K562 (cell line): ENCODE measurements around the gene RASSF7. TPM values are rescaled to one million over a fixed set of nuclear protein-coding genes. Genes with fewer than 3 reads are reported as not detected.
A peak's percentile ranks its signal among the peaks of the same experiment; 100 is the strongest.

Experiments
- EGR1 ChIP-seq: fragments of 450-650 bp; conservative IDR thresholded peaks from 2 replicates; pipeline ENCODE4 v1.6.1; 2017; ENCODE audit warnings: mild to moderate bottlenecking
- GTF2E2 ChIP-seq: fragments of 200-800 bp; sonication (Bioruptor generic); IDR thresholded peaks from 2 replicates; pipeline ENCODE4 v1.6.1; 2016; ENCODE audit warnings: missing genetic modification characterization, missing compliant biosample characterization
- HCFC1 ChIP-seq: IDR thresholded peaks from 2 replicates; pipeline ENCODE4 v1.6.1; 2012; ENCODE audit warnings: low read depth, low read length, improper control_type of control experiment
- HMG20A ChIP-seq: fragments of 450-650 bp; formaldehyde crosslinking; conservative IDR thresholded peaks from 2 replicates; pipeline ENCODE4 v1.4.0; 2020; ENCODE audit warnings: mild to moderate bottlenecking, mixed read lengths
- MCM2 ChIP-seq: fragments of 450-650 bp; IDR thresholded peaks from 2 replicates; pipeline ENCODE4 v1.6.1; 2017; ENCODE audit warnings: low read depth, mild to moderate bottlenecking
- PHF8 ChIP-seq: fragments of 200-600 bp; sonication (generic); IDR thresholded peaks from 2 replicates; pipeline ENCODE4 v1.6.1; 2012; ENCODE audit warnings: mixed run types, mild to moderate bottlenecking, inconsistent platforms, low read length, moderate library complexity, borderline replicate concordance
- POLR2A ChIP-seq: fragments of 450-650 bp; conservative IDR thresholded peaks from 2 replicates; pipeline ENCODE4 v1.6.1; 2016
- PTBP1 ChIP-seq: fragments of 200-400 bp; formaldehyde crosslinking; IDR thresholded peaks from 2 replicates; pipeline ENCODE4 v1.6.1; 2017; ENCODE audit warnings: low read depth, low read length
- RBM15 ChIP-seq: fragments of 200-400 bp; formaldehyde crosslinking; IDR thresholded peaks from 2 replicates; pipeline ENCODE4 v1.6.1; 2018; ENCODE audit warnings: mild to moderate bottlenecking, low read length, moderate library complexity; ENCODE audit not compliant: insufficient read depth
- SPI1 ChIP-seq: IDR thresholded peaks from 2 replicates; pipeline ENCODE4 v1.6.1; 2011; ENCODE audit warnings: low read depth, low read length, control low read depth, borderline replicate concordance
- SREBF1 ChIP-seq: fragments of 150-350 bp; IDR thresholded peaks from 2 replicates; pipeline ENCODE4 v1.6.1; 2014; ENCODE audit warnings: antibody characterized with exemption, low read depth, low read length, borderline replicate concordance
- TFAM ChIP-seq: fragments of 250-450 bp; sonication (Bioruptor Pico); conservative IDR thresholded peaks from 2 replicates; pipeline ENCODE4 v1.5.0; 2021; ENCODE audit warnings: mild to moderate bottlenecking, moderate library complexity
- ZKSCAN1 ChIP-seq: fragments of 150-350 bp; IDR thresholded peaks from 2 replicates; pipeline ENCODE4 v1.6.1; 2016; ENCODE audit warnings: low read depth, low read length
- ZNF146 ChIP-seq: IDR thresholded peaks from one replicate; pipeline ENCODE4 v1.6.1; 2018; ENCODE audit warnings: missing compliant biosample characterization; ENCODE audit not compliant: unreplicated experiment
- polyA plus RNA-seq, 8 experiments: library from polyadenylated mRNA; depleted of rRNA in 4 of 8; stranded (reverse) in 5 of 8; unstranded in 3 of 8; fragments of >200 nt; fragmentation: Nextera tagmentation in 2 of 8; fragmentation: Illumina TruSeq in 1 of 8; extraction: Ambion mirVana in 2 of 8; extraction: Trizol in 1 of 8; gene quantifications; 2 replicates each; pipeline versions ENCODE4 v1.2.1 to v1.2.3, GENCODE V29; 2011 to 2014; ENCODE audit warnings: inconsistent platforms in 1 of 8, missing spikeins in 1 of 8
- total RNA-seq, 7 experiments: library from RNA; depleted of rRNA in 6 of 7; stranded (reverse); fragments of >200 nt in 6 of 7; fragmentation: Illumina TruSeq in 2 of 7; extraction: Trizol in 2 of 7; gene quantifications; 2 replicates each; pipeline versions ENCODE4 v1.2.1 to v1.2.3, GENCODE V29; 2011 to 2021; ENCODE audit warnings: low replicate concordance in 1 of 7
- TF ChIP-seq, protein P1 (sequence below): fragments of 250-450 bp; sonication (Bioruptor Pico); IDR thresholded peaks from 2 replicates; pipeline ENCODE4 v1.8.0; 2022; ENCODE audit warnings: inconsistent platforms
- TF ChIP-seq, protein P2 (sequence below): sonication (generic); formaldehyde crosslinking; IDR thresholded peaks from 2 replicates; pipeline ENCODE4 v1.8.0; 2022; ENCODE audit warnings: mild to moderate bottlenecking, missing genetic modification reagents
- TF ChIP-seq, protein P3 (sequence below): fragments of 200-400 bp; formaldehyde crosslinking; IDR thresholded peaks from 2 replicates; pipeline ENCODE4 v1.6.1; 2017; ENCODE audit warnings: mild to moderate bottlenecking, low read depth, low read length, moderate library complexity
- TF ChIP-seq, protein P4 (sequence below): fragments of 250-450 bp; sonication (Bioruptor Pico); IDR thresholded peaks from 2 replicates; pipeline ENCODE4 v1.5.1; 2021; ENCODE audit warnings: mild to moderate bottlenecking
- TF ChIP-seq, protein P5 (sequence below): sonication (generic); formaldehyde crosslinking; IDR thresholded peaks from 2 replicates; pipeline ENCODE4 v1.8.0; 2022; ENCODE audit warnings: mild to moderate bottlenecking, missing genetic modification reagents, borderline replicate concordance

The RASSF7 gene
- total and polyA plus RNA-seq, 9 of the 15 experiments (the other 6 are each of a cell fraction or from before 2014, with no cell fraction given), result 0.41 to 45.2 (median 18.6) TPM

DNA sequence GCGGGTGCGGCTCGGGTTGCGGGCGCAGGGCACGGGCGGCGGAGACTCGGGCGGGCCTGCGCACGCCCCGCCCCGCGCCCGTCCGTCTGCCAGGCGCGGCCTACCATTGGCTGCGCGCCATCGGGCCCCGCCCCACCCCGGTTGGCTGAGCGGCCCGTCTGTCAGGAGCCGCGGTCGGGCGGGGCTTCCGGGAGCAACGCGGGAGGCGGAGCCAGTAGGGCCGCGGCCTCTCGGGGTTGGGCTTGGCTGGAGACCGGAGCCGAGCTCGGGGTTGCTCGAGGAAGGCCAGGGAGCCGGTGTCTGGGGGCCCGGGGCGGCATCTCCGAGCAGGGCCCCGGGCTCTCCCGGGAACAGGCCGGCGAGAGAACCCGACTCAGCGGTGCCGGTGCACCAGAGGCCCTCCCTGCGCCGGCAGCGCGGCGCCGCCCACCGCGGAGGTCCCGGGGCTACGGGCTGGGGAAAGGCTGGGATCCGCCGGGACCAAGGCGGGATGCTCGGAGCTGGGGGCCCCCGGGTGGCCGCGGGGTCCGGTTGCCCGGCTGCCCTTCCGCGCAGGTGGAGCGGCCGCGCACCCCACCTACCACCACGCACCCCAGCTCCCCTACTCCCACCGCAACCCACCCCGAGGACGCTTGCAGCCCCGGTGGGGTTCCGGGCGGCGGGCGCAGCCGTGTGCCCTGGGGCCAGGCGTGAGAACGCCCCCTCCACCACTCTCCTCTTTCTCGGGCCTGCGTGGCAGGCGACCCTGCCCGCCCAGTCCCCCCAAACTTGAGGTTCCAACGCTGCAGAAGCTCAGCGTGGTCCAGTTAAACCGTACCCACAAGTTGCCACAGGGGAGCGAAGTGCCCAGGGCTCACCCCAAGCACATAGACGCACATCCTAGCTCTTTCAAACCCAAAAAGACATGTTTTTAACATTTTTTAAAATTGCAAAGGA, 25.0 kb upstream of the RASSF7 start, which contains the start of gene HRAS (continued):
- TF ChIP-seq, protein P1, sequence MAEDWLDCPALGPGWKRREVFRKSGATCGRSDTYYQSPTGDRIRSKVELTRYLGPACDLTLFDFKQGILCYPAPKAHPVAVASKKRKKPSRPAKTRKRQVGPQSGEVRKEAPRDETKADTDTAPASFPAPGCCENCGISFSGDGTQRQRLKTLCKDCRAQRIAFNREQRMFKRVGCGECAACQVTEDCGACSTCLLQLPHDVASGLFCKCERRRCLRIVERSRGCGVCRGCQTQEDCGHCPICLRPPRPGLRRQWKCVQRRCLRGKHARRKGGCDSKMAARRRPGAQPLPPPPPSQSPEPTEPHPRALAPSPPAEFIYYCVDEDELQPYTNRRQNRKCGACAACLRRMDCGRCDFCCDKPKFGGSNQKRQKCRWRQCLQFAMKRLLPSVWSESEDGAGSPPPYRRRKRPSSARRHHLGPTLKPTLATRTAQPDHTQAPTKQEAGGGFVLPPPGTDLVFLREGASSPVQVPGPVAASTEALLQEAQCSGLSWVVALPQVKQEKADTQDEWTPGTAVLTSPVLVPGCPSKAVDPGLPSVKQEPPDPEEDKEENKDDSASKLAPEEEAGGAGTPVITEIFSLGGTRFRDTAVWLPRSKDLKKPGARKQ (CRISPR knock-in tag), result no peak
- no peak for TF ChIP-seq PTBP1
- TF ChIP-seq POLR2A, result peak; percentile 76
- no peak for TF ChIP-seq ZNF146 (CRISPR knock-in tag)
- TF ChIP-seq RBM15, result no peak
- TF ChIP-seq ZKSCAN1, result no peak
- TF ChIP-seq SPI1, result no peak
- TF ChIP-seq EGR1, result no peak
- TF ChIP-seq, protein P2, sequence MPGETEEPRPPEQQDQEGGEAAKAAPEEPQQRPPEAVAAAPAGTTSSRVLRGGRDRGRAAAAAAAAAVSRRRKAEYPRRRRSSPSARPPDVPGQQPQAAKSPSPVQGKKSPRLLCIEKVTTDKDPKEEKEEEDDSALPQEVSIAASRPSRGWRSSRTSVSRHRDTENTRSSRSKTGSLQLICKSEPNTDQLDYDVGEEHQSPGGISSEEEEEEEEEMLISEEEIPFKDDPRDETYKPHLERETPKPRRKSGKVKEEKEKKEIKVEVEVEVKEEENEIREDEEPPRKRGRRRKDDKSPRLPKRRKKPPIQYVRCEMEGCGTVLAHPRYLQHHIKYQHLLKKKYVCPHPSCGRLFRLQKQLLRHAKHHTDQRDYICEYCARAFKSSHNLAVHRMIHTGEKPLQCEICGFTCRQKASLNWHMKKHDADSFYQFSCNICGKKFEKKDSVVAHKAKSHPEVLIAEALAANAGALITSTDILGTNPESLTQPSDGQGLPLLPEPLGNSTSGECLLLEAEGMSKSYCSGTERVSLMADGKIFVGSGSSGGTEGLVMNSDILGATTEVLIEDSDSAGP (CRISPR knock-in tag), result no peak
- TF ChIP-seq, protein P3, sequence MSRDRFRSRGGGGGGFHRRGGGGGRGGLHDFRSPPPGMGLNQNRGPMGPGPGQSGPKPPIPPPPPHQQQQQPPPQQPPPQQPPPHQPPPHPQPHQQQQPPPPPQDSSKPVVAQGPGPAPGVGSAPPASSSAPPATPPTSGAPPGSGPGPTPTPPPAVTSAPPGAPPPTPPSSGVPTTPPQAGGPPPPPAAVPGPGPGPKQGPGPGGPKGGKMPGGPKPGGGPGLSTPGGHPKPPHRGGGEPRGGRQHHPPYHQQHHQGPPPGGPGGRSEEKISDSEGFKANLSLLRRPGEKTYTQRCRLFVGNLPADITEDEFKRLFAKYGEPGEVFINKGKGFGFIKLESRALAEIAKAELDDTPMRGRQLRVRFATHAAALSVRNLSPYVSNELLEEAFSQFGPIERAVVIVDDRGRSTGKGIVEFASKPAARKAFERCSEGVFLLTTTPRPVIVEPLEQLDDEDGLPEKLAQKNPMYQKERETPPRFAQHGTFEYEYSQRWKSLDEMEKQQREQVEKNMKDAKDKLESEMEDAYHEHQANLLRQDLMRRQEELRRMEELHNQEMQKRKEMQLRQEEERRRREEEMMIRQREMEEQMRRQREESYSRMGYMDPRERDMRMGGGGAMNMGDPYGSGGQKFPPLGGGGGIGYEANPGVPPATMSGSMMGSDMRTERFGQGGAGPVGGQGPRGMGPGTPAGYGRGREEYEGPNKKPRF, result no peak
- TF ChIP-seq MCM2, result no peak
- TF ChIP-seq, protein P4, sequence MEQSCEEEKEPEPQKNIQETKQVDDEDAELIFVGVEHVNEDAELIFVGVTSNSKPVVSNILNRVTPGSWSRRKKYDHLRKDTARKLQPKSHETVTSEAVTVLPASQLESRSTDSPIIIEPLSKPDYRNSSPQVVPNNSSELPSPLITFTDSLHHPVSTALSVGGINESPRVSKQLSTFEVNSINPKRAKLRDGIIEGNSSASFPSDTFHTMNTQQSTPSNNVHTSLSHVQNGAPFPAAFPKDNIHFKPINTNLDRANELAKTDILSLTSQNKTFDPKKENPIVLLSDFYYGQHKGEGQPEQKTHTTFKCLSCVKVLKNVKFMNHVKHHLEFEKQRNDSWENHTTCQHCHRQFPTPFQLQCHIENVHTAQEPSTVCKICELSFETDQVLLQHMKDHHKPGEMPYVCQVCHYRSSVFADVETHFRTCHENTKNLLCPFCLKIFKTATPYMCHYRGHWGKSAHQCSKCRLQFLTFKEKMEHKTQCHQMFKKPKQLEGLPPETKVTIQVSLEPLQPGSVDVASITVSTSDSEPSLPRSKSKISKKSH (CRISPR knock-in tag), result no peak
- TF ChIP-seq TFAM (CRISPR knock-in tag), result no peak
- no peak for TF ChIP-seq HCFC1
- TF ChIP-seq, protein P5, sequence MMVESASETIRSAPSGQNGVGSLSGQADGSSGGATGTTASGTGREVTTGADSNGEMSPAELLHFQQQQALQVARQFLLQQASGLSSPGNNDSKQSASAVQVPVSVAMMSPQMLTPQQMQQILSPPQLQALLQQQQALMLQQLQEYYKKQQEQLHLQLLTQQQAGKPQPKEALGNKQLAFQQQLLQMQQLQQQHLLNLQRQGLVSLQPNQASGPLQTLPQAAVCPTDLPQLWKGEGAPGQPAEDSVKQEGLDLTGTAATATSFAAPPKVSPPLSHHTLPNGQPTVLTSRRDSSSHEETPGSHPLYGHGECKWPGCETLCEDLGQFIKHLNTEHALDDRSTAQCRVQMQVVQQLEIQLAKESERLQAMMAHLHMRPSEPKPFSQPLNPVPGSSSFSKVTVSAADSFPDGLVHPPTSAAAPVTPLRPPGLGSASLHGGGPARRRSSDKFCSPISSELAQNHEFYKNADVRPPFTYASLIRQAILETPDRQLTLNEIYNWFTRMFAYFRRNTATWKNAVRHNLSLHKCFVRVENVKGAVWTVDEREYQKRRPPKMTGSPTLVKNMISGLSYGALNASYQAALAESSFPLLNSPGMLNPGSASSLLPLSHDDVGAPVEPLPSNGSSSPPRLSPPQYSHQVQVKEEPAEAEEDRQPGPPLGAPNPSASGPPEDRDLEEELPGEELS (CRISPR knock-in tag), result no peak
- TF ChIP-seq HMG20A, result no peak
- peak; percentile 79; the same call in 1 of the 2 replicates for TF ChIP-seq PHF8
- no peak for TF ChIP-seq GTF2E2 (tag)
- TF ChIP-seq SREBF1, result no peak
